Stimulated activated CD8-positive, alpha-beta memory T cell treated with anti-CD3 and anti-CD28 coated beads, Interleukin-4, amount 100 ng/mL, for 24 hours (primary cell): Measurements from ENCODE around the gene NUMA1.

Experiments
- DNase-seq: peaks from one replicate; pipeline ENCODE4 v3.0.0-alpha.2; 2020; ENCODE audit warnings: low read depth

Gene NUMA1

DNA sequence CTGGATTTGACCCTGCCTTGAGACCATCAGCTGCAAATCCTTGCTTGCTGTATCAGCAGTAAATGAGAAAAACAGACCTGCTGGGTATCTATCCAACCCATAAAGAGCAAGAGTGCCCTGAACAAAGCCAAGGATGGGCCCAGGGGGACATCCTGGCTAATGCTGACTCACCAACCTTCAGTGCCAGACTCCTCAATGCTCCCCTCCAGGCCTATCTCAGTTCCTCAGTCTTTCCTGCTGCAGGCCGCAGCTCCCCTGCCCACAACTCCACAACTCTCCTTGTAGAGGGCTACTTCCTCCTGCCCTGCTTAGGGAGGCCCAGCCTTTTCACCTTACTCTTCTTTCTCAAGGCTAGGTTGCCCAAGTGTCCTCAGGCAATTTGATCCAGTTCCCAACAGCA lies 20.1 kb upstream of the NUMA1 start:
- DNase-seq, result no peak

DNA sequence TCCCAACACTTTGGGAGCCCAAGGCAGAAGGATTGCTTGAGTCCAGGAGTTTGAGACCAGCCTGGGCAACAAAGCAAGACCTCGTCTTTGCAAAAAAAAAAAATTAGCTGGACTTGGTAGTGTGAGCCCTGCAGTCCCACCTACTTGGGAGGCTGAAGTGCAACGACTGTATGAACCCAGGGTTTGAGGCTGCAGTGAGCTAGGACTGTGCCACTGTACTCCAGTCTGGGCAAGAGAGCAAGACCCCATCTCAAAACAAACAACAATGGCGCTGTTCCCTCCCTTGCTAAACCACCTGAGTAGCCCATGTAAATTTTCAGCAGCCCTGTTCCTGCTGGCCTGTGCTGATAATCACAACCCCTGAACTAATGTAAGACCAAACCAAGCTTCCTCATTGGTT lies 19.7 kb upstream of the NUMA1 start:
- no peak for DNase-seq

DNA sequence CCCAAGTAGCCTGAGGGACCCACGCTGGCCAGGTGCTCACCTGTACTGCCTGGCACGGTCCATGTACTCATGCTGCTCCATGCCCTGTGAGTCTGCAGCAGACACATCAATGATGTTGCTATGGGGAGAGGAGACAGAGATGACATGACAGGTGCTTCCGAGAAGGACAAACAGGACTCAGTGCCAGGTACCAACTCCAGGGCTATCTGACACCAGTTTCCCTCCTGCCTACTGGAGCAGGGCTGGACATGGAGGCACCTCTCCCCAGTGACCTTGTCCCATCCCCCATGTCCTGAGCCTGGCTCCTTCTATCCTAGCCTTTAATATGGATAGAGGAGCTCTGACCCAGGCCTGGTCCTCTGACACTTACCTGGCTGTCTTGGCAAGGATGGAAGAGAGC lies 18.4 kb upstream of the NUMA1 start:
- DNase-seq, result no peak

DNA sequence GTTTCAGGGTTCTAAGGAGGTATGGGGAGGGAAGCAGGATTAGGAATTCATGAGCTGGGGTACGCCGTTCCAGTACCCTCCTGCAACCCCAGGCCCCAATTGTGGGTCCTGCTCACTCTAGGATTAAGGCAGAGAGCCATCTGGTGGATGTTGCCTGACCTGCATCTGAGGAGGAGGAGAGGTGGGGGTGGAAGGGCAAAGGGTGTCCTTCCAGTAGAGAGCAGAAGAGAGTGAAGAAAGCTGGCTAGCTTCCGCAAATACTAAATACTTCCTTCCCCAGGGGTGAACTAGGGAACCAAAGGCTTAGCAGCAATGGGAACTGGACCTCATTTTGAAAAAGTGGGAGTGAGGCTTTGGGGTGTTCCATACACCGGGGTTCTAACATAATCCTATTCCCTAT lies 10.9 kb upstream of the NUMA1 start:
- peak; percentile 37 for DNase-seq

DNA sequence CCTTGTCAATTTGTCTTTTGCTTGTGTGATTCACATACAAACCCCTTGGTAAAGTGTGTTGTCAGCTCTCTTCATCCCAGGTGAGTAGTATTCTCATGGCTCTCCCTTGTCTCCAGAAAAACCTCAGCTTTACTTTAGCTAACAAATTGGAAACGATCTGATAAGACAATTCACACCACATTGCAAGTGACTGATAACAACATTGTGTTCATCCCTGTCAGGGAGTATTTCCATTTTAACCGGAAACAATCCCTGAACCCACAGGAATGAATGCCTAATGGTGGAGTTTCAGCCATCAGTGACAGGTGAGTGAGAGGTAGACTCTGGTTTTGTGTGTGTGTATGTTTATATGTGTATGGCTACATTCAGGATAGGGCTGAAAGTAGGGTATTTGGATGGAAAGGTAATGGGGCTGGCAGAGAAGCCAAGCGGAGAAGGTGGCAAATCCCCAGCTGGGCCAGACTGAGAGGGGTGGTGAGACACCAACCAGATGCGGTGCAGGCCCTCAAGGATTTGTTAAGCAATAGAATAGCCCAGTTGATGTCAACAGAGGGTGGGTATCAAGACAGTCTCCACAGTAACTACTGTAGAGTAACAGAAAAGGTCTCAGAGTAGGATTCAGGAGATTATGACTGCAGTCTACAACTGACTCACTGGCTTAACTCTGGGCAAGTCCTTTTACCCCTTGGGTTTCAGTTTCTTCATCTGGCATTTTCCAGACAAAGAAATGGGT lies 7.9 kb upstream of the NUMA1 start:
- DNase-seq, result no peak

DNA sequence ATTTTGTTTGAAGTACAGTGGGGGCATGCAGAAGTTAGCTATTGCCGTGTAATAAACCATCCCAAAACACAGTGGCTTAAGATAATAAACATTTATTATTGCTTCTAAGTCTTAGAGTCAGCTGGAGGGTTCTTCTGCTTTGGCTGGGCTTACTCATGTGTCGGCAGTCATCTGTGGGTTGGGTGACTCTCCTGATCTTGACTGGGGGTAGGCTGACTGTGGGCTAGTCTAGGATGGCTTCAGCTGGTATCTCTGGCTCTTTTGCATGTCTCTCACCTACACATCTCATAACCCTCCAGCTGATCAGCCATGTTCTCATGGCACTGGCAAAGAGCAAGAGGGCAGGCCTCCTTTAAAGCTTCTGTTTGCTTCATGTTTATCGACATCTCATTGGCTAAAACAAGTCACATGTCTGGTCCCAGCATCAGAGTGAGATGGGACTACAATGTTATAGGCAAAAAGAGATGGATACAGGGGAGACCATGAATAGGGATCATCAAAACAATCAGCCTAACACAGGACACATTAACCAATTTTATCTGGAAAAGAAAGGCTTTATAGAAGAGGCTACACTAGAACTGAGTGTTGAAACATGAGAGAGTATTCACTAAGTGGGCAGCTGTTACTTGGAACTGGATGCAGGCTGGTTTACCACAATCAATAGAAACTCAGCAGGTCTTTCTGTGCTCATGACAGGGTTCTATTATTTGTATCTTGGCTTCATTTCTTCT lies 5.4 kb upstream of the NUMA1 start:
- no peak for DNase-seq

DNA sequence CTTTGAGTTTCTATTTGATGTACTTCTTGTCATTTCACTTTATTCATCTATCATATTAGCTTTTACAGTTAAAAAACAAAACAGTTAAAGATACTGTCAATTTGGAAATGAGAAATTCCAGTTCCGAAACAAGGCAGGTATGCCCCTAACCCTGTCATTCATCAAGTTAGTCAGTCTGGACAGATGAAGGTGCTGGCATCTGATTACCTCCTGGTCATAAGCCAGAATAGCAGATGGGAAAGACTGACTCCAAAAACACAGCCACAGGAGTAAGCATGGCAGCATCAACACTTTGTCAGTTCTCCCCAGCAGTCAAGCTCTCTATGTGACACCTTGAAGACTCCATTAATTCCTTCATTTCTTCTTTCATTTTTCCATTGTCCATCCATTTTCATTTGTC lies 4.6 kb upstream of the NUMA1 start:
- no peak for DNase-seq

DNA sequence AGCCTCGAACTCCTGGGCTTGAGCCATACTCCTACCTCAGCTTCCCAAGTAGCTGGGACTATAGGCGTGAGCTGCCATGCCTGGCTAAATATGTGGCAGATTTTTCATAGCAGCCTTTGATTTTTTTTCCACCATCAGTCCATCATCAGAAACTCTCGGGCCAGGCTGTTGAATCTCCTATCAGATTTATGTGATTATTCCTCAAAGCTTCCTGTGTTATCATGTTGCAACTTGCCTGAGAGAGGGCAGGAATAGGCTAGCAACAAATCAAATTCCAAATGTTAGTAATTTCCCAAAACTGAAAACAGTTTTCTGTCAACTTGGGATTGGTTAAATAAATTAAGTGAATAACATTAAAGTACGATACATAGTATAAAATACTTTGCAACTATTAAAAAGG lies 3.7 kb upstream of the NUMA1 start:
- no peak for DNase-seq

DNA sequence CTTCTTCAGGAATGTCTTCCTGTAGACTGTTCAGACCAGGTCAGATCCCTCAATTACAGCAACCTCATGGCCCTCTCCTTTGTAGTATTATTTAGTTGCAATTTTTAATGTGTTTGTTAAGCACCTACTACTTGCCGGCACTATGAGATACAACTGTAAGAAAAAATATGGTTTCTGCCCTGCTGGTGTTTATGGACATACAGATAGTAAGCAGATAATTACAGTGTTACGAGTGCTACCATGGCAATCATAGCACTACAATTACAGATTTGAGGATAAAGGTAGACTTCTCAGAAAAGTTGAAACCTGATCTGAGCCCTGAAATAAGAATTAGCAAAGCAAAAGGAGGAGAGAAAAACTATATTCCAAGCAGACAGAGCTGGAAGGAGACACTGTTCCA lies 3.1 kb upstream of the NUMA1 start:
- no peak for DNase-seq

DNA sequence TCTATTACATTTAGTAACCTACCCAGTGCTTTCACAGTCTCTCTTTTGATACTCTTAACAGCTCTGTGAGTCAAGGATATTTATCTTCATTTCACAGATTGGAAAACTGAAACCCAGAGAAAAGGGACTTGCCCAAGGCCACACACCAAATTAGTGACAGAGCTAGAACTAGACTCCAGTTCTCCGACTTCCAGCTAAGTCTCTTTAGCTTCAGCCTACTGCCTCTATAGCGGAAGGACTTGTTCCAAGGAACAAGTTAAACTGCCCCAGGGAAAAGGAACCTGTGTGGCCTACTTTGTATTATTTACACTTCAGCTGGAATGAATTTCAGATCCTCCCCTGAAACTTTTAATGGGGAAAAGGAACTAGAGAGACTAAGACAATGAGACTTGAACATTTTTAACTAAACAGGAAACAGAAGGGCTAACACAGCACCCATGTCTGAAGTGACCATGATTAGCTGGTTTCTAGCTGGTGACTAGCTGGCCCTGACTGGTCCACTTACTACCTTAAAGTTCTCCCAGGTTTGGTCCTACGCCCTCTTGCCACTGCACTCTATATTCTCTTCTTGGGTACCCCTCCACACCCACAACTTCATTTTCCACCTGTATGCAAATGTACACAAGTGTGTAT lies 1.6 kb upstream of the NUMA1 start:
- no peak for DNase-seq

DNA sequence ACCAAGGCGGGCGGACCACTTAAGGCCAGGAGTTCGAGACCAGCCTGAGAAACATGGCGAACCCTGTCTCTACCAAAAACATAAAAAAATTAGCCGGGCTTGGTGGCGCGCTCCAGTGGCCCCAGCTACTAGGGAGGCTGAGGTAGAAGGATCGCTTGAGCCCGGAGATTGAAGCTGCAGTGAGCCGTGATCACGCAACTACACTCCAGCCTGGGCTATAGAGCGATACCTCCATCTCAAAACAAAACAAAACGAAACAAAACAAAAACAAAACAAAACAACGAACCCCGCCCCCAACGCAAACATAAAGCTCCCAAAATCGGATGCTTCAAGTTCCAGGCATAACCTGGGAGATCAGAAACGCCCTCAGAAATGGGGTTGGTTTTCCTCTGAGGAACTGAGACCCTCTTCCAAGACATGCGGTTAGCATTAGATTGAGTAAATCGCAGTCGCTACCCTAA lies 872 bp upstream of the NUMA1 start:
- DNase-seq, result no peak

DNA sequence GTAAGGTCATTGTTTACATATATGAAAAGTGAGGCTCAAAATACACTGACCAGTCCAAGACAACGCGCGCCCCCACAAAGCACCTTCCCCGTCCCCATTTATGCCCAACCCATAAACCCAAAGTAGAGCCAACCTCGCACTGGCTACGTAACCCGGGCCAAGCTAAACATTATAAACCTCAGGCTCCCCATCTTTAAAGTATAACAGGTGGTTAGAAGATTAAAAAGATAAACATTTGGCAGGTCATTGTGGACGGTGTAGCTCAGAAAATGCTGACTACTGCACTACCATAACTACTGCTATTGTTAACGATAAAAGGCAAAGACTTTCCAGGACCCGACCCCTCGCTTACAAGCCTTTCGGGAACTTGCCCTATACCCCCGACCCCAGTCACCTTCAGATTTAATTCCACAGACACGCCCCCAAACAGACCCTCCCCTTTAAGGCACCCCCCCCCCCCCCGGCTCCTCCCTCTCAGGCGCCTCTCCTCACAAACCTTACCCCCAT lies 470 bp downstream of the NUMA1 start:
- no peak for DNase-seq

DNA sequence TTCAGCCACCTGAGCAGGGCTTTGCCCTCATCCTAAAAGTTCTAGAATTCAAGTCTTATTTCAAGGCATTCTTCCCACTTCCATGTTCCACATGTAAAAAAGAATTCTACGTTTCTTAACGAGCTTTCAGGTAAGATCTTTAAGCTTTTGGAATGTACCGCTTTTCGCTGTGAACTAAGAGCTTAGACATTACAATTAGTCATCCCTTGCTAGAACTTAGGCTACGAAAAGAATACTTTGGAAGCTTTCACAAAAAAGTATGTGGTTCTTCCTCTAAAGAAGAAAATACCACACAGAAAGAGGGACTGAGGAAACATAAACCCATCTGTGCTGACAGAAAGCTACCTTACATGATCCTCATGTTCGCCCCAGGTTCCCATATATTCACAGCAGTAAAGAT lies 1.9 kb downstream of the NUMA1 start:
- no peak for DNase-seq

DNA sequence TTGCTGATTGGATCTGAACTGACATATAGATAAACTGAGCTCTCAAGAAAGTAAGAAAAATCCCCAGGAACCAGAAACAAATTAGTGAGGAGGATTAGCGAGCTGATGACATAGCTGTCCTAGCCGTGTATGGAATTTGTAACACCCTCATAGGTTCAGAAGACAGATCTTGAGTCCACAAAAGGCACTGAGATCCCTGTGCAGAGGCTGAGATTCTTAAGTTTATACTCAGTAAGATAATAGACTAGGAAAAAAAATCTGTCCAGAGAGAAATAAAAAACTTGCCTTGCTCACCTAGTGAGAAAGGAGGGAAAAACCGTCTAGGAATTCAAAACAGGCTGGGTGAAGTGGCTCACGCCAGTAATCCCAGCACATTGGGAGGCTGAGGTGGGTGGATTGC lies 4.6 kb downstream of the NUMA1 start:
- no peak for DNase-seq

DNA sequence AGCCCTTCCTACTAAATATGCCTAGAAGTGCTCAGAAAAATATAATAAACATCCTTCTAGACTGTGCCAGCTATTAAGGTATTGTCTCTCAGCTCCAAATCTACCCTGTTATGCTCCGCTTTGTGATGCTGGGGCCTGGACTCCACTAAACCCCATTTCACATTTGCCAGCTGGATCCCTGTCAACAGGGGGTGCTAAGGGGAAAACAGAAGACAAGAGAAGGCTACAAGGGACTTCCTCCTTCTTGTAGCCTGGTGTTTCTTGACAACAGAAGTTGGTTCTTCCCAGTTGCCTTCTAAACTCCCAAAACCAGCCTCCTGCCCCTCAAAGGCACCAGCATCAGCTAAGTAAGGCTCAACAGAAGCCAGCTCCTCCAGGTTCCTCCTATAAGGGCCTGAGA lies 5.2 kb downstream of the NUMA1 start:
- DNase-seq, result no peak

DNA sequence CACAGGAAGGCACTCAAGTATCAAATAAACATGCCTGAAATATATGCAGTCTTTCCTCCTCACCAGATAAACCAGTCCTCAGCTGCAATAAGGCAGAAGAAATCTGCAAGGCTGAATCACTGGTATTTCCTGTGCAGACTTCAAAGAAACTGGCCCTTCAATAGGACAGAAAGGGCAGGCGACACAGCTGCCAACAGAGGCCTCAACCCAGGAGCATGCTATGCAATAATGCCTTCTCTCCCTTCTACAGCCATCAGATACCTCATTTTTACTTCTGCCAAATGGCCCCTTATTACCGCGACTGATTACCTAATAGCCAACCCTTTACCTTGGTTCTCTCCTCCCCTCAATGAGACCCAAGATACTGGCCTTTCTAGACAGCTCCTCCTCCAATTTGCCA lies 8.0 kb downstream of the NUMA1 start:
- DNase-seq, result no peak

DNA sequence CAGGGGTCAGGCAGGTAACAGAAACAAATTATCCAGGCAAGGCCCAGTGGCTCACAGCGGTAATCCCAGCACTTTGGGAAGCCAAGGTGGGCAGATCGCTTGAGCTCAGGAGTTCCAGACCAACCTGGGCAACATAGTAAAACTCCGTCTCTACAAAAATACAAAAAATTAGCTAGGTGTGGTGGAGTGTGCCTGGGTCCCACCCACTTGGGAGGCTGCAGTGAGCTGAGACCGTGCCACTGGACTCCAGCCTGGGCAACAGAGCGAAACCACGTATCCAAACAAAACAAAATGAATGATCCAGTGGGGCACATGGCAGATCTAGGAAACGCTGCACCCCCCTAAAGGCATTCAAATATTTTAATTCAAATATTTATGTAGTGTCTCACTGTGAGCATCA lies 9.9 kb downstream of the NUMA1 start:
- DNase-seq, result no peak

DNA sequence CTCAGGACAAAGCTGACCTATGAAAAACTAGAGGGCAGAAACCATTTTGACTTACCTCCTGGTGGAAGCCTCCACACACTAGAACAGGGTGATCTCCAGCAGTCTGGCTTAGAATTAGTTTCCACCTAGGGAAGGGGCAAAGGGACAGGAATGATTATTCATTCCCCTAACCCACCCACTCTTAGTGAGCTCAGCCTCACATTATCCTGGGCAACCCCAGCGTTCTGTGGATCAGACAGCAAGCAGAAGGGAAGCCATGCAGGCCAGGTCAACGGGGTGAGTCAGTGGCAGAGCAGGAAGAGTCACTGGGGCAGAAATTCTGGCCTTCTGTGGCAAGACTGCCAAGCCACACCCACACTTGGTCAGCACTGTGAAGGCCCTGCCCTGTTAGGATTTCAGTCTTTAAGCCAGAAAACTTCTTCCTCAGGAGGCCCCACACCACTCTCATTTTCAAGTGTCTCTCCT lies 10.5 kb downstream of the NUMA1 start:
- no peak for DNase-seq

DNA sequence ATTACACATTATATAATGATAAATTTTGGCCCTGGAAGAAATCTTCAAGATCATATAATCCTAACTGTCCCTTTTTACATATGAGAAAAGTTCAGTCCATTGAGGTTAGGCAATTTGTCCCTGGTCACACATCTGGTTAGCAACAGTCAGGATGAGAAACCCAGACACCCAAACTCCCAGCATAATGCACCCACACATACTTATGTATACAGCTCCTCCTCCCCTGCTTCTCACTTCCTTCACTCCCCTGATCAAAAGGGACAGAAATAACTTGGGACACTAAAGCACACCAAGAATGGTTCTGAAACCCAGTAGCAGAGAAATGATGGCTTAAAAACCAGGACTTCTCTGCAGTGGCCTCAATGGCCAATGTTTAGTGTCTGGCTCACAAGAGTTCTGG lies 11.1 kb downstream of the NUMA1 start:
- no peak for DNase-seq

DNA sequence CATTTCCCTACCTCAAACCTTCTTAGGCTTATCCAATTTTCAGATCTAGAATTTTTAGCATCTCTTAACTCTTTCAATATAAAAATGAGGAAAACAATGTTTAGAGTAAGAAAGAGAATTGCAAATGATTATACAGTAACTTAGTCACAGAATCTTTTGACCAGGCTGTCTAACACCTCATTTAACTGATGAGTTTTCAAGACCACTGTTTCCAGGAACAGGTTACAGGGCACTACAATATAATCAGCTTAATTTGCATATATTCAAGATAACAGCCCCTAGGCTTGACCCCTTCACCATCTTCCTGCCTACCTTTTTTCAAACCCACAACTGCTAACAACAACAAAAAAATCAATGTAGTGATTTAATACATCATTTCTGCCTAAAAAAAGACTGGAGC lies 12.7 kb downstream of the NUMA1 start:
- DNase-seq, result no peak

DNA sequence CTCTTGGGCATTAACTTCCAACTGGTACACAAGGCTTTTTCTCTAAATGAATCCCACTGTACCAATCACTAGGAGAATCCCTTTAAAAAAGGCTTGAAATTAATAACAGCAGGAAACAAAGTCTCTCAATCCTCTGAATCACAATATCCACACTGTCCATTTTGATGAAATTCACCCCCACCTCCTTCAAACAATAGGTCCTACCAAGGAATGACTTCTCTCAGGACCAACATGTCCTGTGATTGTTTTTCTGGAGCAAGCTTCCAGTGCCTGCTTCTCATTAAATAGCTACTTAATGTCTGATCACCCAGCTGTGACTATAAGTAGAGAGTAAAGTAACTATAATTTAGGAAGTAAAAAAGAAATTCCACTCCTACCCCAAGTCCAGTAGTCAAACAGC lies 13.1 kb downstream of the NUMA1 start:
- no peak for DNase-seq

DNA sequence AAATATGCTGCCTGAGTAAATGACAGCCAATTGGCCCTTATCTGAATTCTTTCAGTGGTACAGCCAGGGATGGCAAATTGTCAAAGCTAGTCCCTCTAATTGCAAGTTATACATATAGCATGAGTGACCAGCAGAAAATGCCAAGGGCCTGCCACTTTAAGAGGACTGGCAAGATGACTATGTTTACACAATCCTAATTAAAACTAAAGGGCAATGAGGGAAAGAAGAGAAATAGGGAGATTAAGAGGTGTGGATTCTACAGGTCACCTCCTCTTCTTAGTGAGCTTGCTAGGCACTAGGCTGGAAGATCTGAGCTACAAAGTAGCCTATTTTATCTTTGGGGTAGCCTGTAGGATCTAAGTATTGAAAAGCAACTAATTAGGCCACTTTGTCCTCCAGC lies 13.5 kb downstream of the NUMA1 start:
- no peak for DNase-seq

DNA sequence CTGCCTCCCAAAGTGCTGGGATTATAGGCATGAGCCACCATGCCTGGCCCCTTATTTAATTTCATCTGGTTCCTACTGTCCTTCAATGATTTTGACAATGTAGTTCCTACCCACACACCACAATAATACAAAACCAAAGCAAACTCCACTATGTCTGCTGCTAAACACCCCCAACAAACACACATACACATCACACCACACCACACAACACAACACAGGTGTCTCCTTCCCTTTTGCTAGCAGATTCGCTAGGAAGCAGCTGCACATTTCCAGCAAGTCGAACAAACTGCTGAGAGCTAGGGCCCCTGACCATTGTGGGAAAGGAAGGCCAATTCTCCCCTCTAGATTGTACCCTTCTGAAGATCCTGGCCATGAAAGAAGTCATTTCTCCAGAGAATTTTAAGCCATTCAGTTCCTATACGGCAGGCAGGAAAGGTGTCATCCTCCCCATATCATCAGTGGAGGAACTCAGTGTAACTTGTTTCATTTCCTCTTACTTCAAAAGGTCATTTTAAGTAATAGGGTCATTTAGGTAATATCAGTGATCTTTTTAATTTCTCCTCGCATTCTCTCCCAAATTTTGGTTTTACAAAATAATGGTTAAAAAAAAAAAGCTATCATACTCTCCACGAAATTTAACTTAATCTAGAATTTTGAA lies 18.5 kb downstream of the NUMA1 start:
- DNase-seq, result no peak
